ENCODE data around the gene ERI3.

The ERI3 gene

DNA sequence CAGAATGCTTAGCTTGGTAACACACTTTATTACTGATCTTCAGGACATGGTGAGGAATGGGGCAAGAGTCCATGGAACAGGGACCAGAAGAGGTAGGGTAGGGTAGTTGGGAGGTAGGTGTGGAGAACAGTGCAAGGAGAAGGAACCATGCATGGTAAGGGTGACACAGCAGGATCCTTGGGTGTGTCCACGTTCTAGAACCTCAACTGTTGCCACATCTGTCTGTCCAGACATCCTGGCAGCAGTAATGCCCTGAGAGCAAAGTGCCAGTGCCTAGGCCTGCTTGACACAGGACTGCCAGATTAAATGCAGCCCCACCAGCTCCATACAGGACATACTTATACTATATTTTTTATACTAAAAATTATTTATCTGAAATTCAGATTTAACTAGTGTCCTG, 127.8 kb downstream of the ERI3 start:
- DNase-seq (ENCODE audit: low read depth in 1 of 2, low spot score in 1 of 2), result peak; percentile 28 to 60
- 0 out of 2 replicates have a peak overlapping the region, but pooled peaks have one; percentile 24 for H3K27ac ChIP-seq (replicated peaks)
- TF ChIP-seq, protein P1, sequence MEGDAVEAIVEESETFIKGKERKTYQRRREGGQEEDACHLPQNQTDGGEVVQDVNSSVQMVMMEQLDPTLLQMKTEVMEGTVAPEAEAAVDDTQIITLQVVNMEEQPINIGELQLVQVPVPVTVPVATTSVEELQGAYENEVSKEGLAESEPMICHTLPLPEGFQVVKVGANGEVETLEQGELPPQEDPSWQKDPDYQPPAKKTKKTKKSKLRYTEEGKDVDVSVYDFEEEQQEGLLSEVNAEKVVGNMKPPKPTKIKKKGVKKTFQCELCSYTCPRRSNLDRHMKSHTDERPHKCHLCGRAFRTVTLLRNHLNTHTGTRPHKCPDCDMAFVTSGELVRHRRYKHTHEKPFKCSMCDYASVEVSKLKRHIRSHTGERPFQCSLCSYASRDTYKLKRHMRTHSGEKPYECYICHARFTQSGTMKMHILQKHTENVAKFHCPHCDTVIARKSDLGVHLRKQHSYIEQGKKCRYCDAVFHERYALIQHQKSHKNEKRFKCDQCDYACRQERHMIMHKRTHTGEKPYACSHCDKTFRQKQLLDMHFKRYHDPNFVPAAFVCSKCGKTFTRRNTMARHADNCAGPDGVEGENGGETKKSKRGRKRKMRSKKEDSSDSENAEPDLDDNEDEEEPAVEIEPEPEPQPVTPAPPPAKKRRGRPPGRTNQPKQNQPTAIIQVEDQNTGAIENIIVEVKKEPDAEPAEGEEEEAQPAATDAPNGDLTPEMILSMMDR (IDR thresholded peaks at IDR 0.05; ENCODE audit: insufficient read depth, low read length), result no peak
- TF ChIP-seq POLR2AphosphoS5 (IDR thresholded peaks at IDR 0.05; ENCODE audit: low read depth) (no peak), GABPA (IDR thresholded peaks at IDR 0.05; ENCODE audit: low read depth) (no peak), SPI1 (IDR thresholded peaks at IDR 0.05; ENCODE audit: borderline replicate concordance, low read depth) (no peak)
- TF ChIP-seq, protein P2, sequence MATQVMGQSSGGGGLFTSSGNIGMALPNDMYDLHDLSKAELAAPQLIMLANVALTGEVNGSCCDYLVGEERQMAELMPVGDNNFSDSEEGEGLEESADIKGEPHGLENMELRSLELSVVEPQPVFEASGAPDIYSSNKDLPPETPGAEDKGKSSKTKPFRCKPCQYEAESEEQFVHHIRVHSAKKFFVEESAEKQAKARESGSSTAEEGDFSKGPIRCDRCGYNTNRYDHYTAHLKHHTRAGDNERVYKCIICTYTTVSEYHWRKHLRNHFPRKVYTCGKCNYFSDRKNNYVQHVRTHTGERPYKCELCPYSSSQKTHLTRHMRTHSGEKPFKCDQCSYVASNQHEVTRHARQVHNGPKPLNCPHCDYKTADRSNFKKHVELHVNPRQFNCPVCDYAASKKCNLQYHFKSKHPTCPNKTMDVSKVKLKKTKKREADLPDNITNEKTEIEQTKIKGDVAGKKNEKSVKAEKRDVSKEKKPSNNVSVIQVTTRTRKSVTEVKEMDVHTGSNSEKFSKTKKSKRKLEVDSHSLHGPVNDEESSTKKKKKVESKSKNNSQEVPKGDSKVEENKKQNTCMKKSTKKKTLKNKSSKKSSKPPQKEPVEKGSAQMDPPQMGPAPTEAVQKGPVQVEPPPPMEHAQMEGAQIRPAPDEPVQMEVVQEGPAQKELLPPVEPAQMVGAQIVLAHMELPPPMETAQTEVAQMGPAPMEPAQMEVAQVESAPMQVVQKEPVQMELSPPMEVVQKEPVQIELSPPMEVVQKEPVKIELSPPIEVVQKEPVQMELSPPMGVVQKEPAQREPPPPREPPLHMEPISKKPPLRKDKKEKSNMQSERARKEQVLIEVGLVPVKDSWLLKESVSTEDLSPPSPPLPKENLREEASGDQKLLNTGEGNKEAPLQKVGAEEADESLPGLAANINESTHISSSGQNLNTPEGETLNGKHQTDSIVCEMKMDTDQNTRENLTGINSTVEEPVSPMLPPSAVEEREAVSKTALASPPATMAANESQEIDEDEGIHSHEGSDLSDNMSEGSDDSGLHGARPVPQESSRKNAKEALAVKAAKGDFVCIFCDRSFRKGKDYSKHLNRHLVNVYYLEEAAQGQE (IDR thresholded peaks at IDR 0.05; ENCODE audit: insufficient replicate concordance, low read depth), result no peak

DNA sequence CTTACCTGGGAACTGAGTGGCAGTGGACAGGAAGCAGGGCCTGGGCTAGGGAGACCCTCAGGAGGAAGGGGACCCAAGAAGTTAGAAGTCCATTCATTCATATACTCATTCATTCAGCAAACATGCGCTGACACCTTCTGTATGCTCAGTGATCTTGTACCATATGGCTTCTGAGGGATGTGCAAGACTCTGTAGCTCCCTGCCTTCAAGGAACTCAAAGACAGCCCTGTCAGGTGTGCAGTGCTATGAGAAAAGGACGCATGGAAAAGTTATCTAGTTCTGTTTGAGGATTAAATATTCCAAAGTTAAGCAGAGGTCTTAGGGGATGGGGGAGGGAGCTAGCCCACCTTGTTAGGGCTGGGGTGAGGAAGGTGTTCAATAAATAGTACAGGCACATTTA, 129.3 kb downstream of the ERI3 start:
- TF ChIP-seq, protein P1 (IDR thresholded peaks at IDR 0.05; ENCODE audit: insufficient read depth, low read length), result no peak
- TF ChIP-seq SPI1 (IDR thresholded peaks at IDR 0.05; ENCODE audit: borderline replicate concordance, low read depth) (no peak), POLR2AphosphoS5 (IDR thresholded peaks at IDR 0.05; ENCODE audit: low read depth) (no peak), GABPA (IDR thresholded peaks at IDR 0.05; ENCODE audit: low read depth) (no peak)
- TF ChIP-seq, protein P2 (IDR thresholded peaks at IDR 0.05; ENCODE audit: insufficient replicate concordance, low read depth), result no peak
- Histone ChIP-seq H3K27me3 (ENCODE audit: insufficient read depth, poor library complexity, severe bottlenecking) (no peaks in the 10 kb centered on the region), H3K27ac (replicated peaks) (no peak overlapping the region), H3K4me3 (replicated peaks; ENCODE audit: insufficient read depth, low read length) (no peak overlapping the region)
- no peak for DNase-seq (ENCODE audit: low read depth in 1 of 2, low spot score in 1 of 2)

More for the DNA sequence above, 127.8 kb downstream of the ERI3 start:
- Histone ChIP-seq H3K4me3 (replicated peaks; ENCODE audit: insufficient read depth, low read length) (no peak overlapping the region), H3K27me3 (ENCODE audit: insufficient read depth, poor library complexity, severe bottlenecking) (no peaks in the 10 kb centered on the region)

DNA sequence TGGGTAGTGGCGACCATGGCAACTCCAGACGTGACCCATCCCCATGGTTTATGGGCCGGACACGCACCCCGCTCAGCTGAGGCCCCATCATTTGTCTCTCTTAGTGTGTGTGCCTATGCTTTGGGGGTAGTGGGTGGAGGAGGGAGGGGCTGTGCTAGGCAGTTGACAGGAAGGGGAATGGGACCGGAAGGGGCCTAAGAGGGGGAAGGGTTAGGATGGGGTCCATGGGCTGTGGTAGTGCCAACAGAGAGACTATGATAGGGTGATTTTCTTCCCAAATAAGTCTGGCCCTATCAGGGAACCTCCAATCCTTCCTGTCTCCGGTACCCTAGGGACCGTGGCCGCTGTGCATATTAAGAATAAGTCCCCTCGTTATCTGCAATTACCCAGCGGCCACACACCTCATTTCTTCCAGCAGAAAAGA, 131.9 kb downstream of the ERI3 start:
- no peak overlapping the region for H3K4me3 ChIP-seq (replicated peaks; ENCODE audit: insufficient read depth, low read length)
- TF ChIP-seq GABPA (IDR thresholded peaks at IDR 0.05; ENCODE audit: low read depth) (no peak), SPI1 (IDR thresholded peaks at IDR 0.05; ENCODE audit: borderline replicate concordance, low read depth) (no peak), POLR2AphosphoS5 (IDR thresholded peaks at IDR 0.05; ENCODE audit: low read depth) (no peak)
- TF ChIP-seq, protein P2 (IDR thresholded peaks at IDR 0.05; ENCODE audit: insufficient replicate concordance, low read depth), result no peak
- TF ChIP-seq, protein P1 (IDR thresholded peaks at IDR 0.05; ENCODE audit: insufficient read depth, low read length), result no peak
- H3K27ac ChIP-seq (replicated peaks), result no peak overlapping the region
- no peak for DNase-seq (ENCODE audit: low read depth in 1 of 2, low spot score in 1 of 2)
- no peaks in the 10 kb centered on the region for H3K27me3 ChIP-seq (ENCODE audit: insufficient read depth, poor library complexity, severe bottlenecking)
